DMS153 (cell line): Measurements from ENCODE around the gene BANF2.

Experiments used
- DNase-seq: peaks from one replicate; lab custom pipeline; 2025; lab: John Stamatoyannopoulos, UW

BANF2 gene

GRCh38 chr20:17735959-17736621, 36.3 kb downstream of the BANF2 start:
- no peak for DNase-seq

- DNase-seq, result no peak
Observed at GRCh38 chr20:17738154-17738553, 38.4 kb downstream of the BANF2 start.

- no peak for DNase-seq
Observed at GRCh38 chr20:17741220-17741619, 41.5 kb downstream of the BANF2 start.

- DNase-seq, result no peak
Observed at GRCh38 chr20:17742731-17743130, 43.0 kb downstream of the BANF2 start.

GRCh38 chr20:17743677-17744076, 43.9 kb downstream of the BANF2 start:
- no peak for DNase-seq

GRCh38 chr20:17747431-17747846, 47.7 kb downstream of the BANF2 start:
- DNase-seq, result no peak

- DNase-seq, result no peak
Observed at GRCh38 chr20:17748279-17748678, 48.5 kb downstream of the BANF2 start.

GRCh38 chr20:17749626-17749977, 49.8 kb downstream of the BANF2 start:
- no peak for DNase-seq

- no peak for DNase-seq
Observed at GRCh38 chr20:17749978-17750721, 50.4 kb downstream of the BANF2 start.

GRCh38 chr20:17750722-17751045, 50.9 kb downstream of the BANF2 start:
- no peak for DNase-seq

GRCh38 chr20:17751640-17752039, 51.9 kb downstream of the BANF2 start:
- DNase-seq, result no peak

GRCh38 chr20:17752459-17752858, 52.7 kb downstream of the BANF2 start:
- DNase-seq, result no peak

- DNase-seq, result no peak
Observed at GRCh38 chr20:17753516-17753915, 53.8 kb downstream of the BANF2 start.

GRCh38 chr20:17756529-17756928, 56.8 kb downstream of the BANF2 start:
- no peak for DNase-seq

GRCh38 chr20:17757496-17757895, 57.7 kb downstream of the BANF2 start:
- no peak for DNase-seq

GRCh38 chr20:17758010-17758409, 58.2 kb downstream of the BANF2 start:
- no peak for DNase-seq

- DNase-seq, result no peak
Observed at GRCh38 chr20:17758512-17758911, 58.7 kb downstream of the BANF2 start.

GRCh38 chr20:17759449-17759848, 59.7 kb downstream of the BANF2 start:
- DNase-seq, result no peak

- no peak for DNase-seq
Observed at GRCh38 chr20:17761604-17762003, 61.8 kb downstream of the BANF2 start.

- DNase-seq, result peak; percentile 54
Observed at GRCh38 chr20:17762243-17762872, 62.6 kb downstream of the BANF2 start.

GRCh38 chr20:17762873-17763557, 63.2 kb downstream of the BANF2 start:
- no peak for DNase-seq

GRCh38 chr20:17765017-17765416, 65.3 kb downstream of the BANF2 start:
- DNase-seq, result no peak

GRCh38 chr20:17765584-17765983, 65.8 kb downstream of the BANF2 start:
- no peak for DNase-seq
